GM18502 (cell line): ENCODE measurements around the gene UBIAD1.

Experiments
- ATAC-seq: cut with Tn5 transposase; IDR thresholded peaks from one replicate; pipeline ENCODE4 v1.9.1; 2021; ENCODE audit warnings: mild to moderate bottlenecking; ENCODE audit not compliant: unreplicated experiment, poor library complexity

UBIAD1 gene

GRCh38 chr1:11337580-11338073 is 64.6 kb downstream of the UBIAD1 start:
- ATAC-seq = no peak
